Right lobe of liver (tissue), 6 donors: ENCODE measurements around the gene KRCC1. TPM values are rescaled to one million over a fixed set of nuclear protein-coding genes. Genes with fewer than 3 reads are reported as not detected.

Source experiments
- ATAC-seq, 4 donors: fragments of 200-7000 bp; cut with Tn5 transposase; one replicate each; pipeline ENCODE4 v1.9.1; 2020; ENCODE audit warnings: mild to moderate bottlenecking in 4 of 4, moderate library complexity in 4 of 4
- DNase-seq, 3 donors: peaks; one replicate each; pipeline ENCODE4 v3.0.0-alpha.2; 2020
- H3K27ac ChIP-seq, 3 donors: fragments of 200-600 bp; one replicate each; pipeline ENCODE4 v1.8.0; 2022
- H3K27me3 ChIP-seq, 2 donors: fragments of 200-600 bp; one replicate each; pipeline ENCODE4 v1.8.0; 2022
- H3K36me3 ChIP-seq, 4 donors: fragments of 200-600 bp; sonication (generic) in 1 of 4; one replicate each; pipeline versions ENCODE4 v1.5.1 to v1.8.0; 2017 to 2022; ENCODE audit warnings: control low read depth in 1 of 4
- H3K4me1 ChIP-seq, 4 donors: fragments of 200-600 bp; sonication (generic) in 1 of 4; one replicate each; pipeline versions ENCODE4 v1.5.1 to v1.8.0; 2017 to 2022; ENCODE audit warnings: control low read depth in 1 of 4
- H3K4me3 ChIP-seq, 3 donors: fragments of 200-600 bp; one replicate each; pipeline ENCODE4 v1.8.0; 2022
- H3K9me3 ChIP-seq, 4 donors: fragments of 200-600 bp; sonication (generic) in 1 of 4; one replicate each; pipeline versions ENCODE4 v1.5.1 to v1.8.0; 2017 to 2022; ENCODE audit warnings: control low read depth in 1 of 4
- CTCF ChIP-seq, 4 donors: fragments of 200-600 bp in 3 of 4; fragments of 450-650 bp in 1 of 4; IDR thresholded peaks; one replicate each; pipeline versions ENCODE4 v1.5.1 to v1.8.0; 2016 to 2022; ENCODE audit warnings: antibody characterized with exemption in 4 of 4, mild to moderate bottlenecking in 2 of 4
- POLR2A ChIP-seq: fragments of 450-650 bp; IDR thresholded peaks from one replicate; pipeline ENCODE4 v1.6.1; 2017; ENCODE audit warnings: antibody characterized with exemption, mild to moderate bottlenecking
- WGBS: methylation state at CpG from one replicate; pipeline ENCODE4 v1.1.6; 2018; ENCODE audit warnings: low coverage, low lambda C conversion rate; ENCODE audit not compliant: insufficient coverage; ENCODE audit errors: missing lambda C conversion rate; 5-methylcytosine and 5-hydroxymethylcytosine counted together
- intact Hi-C, 2 donors: fragments of 100-400 bp; cut with DNase I; formaldehyde crosslinking; loops; one replicate each; pipeline versions ENCODE4 v1.11.2 to v1.14.1; 2022
- total RNA-seq, 6 experiments: library from RNA; depleted of rRNA in 2 of 6; stranded (reverse); fragments of >200 nt in 2 of 6; fragmentation: NEBNext Ultra II Directional in 3 of 6; extraction: Animal tissue kit (Norgen Biotek cat#: 25700) in 3 of 6; gene quantifications; one replicate each; pipeline versions ENCODE4 v1.1.0 to v1.2.4, GENCODE V29; 2016 to 2023
- donor health status: DM: no; HTN: yes; CAD: no.
- donor health status: DM: no; HTN: no; CAD: no.
- donor health status: DM: no; HTN: no; CAD: no.
- donor health status: DM: no; HTN: yes; CAD: no.
- donor health status: DM: no; HTN: yes; CAD: no.

The KRCC1 gene
- total RNA-seq, 6 experiments from 2014 or later: 9.3 to 17.1 (median 11.5) TPM

- 47% methylated on average over 3 of the region's 3 CpGs for WGBS
- intact Hi-C loops: no loop called here
Observed at GRCh38 chr2:88091943-88092342, 36.4 kb upstream of the KRCC1 start.

GRCh38 chr2:88090446-88091283 is 35.1 kb upstream of the KRCC1 start:
- intact Hi-C loops: no loop called here
- H3K27me3 ChIP-seq: no peaks in the 10 kb centered on the region
- TF ChIP-seq CTCF (IDR thresholded peaks at IDR 0.05): no peak
- TF ChIP-seq POLR2A: no peak
- no peaks in the 10 kb centered on the region for H3K4me1 ChIP-seq
- no peaks in the 10 kb centered on the region for H3K36me3 ChIP-seq
- DNase-seq: no peak
- ATAC-seq: no peak
- 70% methylated on average over 8 of the region's 8 CpGs for WGBS
- no peak overlapping the region for H3K27ac ChIP-seq
- H3K4me3 ChIP-seq: no peak overlapping the region
- H3K9me3 ChIP-seq: no peaks in the 10 kb centered on the region

More at GRCh38 chr2:88091943-88092342, 36.4 kb upstream of the KRCC1 start:
- no peaks in the 10 kb centered on the region for H3K36me3 ChIP-seq
- ATAC-seq (no peak), DNase-seq (no peak)
- no peaks in the 10 kb centered on the region for H3K4me1 ChIP-seq
- H3K9me3 ChIP-seq: no peaks in the 10 kb centered on the region
- TF ChIP-seq POLR2A (no peak), CTCF (IDR thresholded peaks at IDR 0.05) (no peak)
- H3K27me3 ChIP-seq: no peaks in the 10 kb centered on the region
- no peak overlapping the region for H3K4me3 ChIP-seq
- H3K27ac ChIP-seq: no peak overlapping the region

GRCh38 chr2:88088999-88089398 is 33.4 kb upstream of the KRCC1 start:
- no peak for ATAC-seq
- no peaks in the 10 kb centered on the region for H3K36me3 ChIP-seq
- no peaks in the 10 kb centered on the region for H3K9me3 ChIP-seq
- H3K27me3 ChIP-seq: no peaks in the 10 kb centered on the region
- no peaks in the 10 kb centered on the region for H3K4me1 ChIP-seq
- no peak for TF ChIP-seq POLR2A
- 100% methylated on average over 2 of the region's 2 CpGs for WGBS
- intact Hi-C loops: no loop called here
- no peak overlapping the region for H3K27ac ChIP-seq
- no peak overlapping the region for H3K4me3 ChIP-seq
- no peak for DNase-seq

GRCh38 chr2:88087763-88088162 is 32.2 kb upstream of the KRCC1 start:
- TF ChIP-seq CTCF (IDR thresholded peaks at IDR 0.05): no peak
- Histone ChIP-seq H3K27ac (no peak overlapping the region), H3K9me3 (no peaks in the 10 kb centered on the region), H3K27me3 (no peaks in the 10 kb centered on the region), H3K4me3 (no peak overlapping the region), H3K4me1 (no peaks in the 10 kb centered on the region), H3K36me3 (no peaks in the 10 kb centered on the region)
- 97% methylated on average over 7 of the region's 17 CpGs for WGBS
- DNase-seq (no peak), ATAC-seq (no peak)
- intact Hi-C loops: no loop called here

- Histone ChIP-seq H3K36me3 (no peaks in the 10 kb centered on the region), H3K27ac (no peak overlapping the region), H3K4me3 (no peak overlapping the region), H3K27me3 (no peaks in the 10 kb centered on the region), H3K4me1 (no peaks in the 10 kb centered on the region), H3K9me3 (no peaks in the 10 kb centered on the region)
- DNase-seq (no peak), ATAC-seq (no peak)
- WGBS: 100% methylated on average over 2 of the region's 2 CpGs
- TF ChIP-seq POLR2A (no peak), CTCF (IDR thresholded peaks at IDR 0.05) (no peak)
- intact Hi-C loops: no loop called here
Observed at GRCh38 chr2:88087073-88087472, 31.5 kb upstream of the KRCC1 start.
